CD4-positive, alpha-beta T cell (primary cell): ENCODE data around the gene ENKD1. TPM values are rescaled to one million over a fixed set of nuclear protein-coding genes. Genes with fewer than 3 reads are reported as not detected.

Source experiments
- ATAC-seq: fragments of 200-7000 bp; cut with Tn5 transposase; one replicate; pipeline ENCODE4 v1.10.0; 2022; ENCODE audit warnings: mild to moderate bottlenecking; ENCODE audit not compliant: poor library complexity
- CTCF ChIA-PET: fragments of 350-600 bp; sonication (Branson Sonifier 250); formaldehyde crosslinking; loops from one replicate; lab custom pipeline; 2021; ENCODE audit warnings: antibody characterized with exemption, inconsistent platforms; lab: Charles Lee
- POLR2A ChIA-PET: fragments of 350-600 bp; sonication (Branson Sonifier 250); formaldehyde crosslinking; loops from one replicate; lab custom pipeline; 2021; ENCODE audit warnings: antibody characterized with exemption, inconsistent platforms; lab: Charles Lee
- DNase-seq, 14 experiments: peaks; one replicate each; pipeline ENCODE4 v3.0.0-alpha.2; 2013 to 2020; ENCODE audit warnings: mixed read lengths in 2 of 14
- H3K27ac ChIP-seq, 2 donors: one replicate each; pipeline versions ENCODE4 v1.5.1 to v1.7.0; 2013; ENCODE audit warnings: low read length in 2 of 2, low read depth in 1 of 2, mild to moderate bottlenecking in 1 of 2
- H3K27me3 ChIP-seq, 2 experiments: 1 replicate in 1 of 2; 2 replicates in 1 of 2; pipeline versions ENCODE4 v1.6.1 to v1.7.0; 2013; ENCODE audit warnings: low read length in 2 of 2, control low read depth in 1 of 2, mild to moderate bottlenecking in 1 of 2, moderate library complexity in 1 of 2; ENCODE audit not compliant: insufficient read depth in 2 of 2, control insufficient read depth in 1 of 2
- H3K36me3 ChIP-seq: one replicate; pipeline ENCODE4 v1.6.1; 2013; ENCODE audit warnings: low read length, control low read depth; ENCODE audit not compliant: insufficient read depth
- H3K4me1 ChIP-seq: one replicate; pipeline ENCODE4 v1.6.1; 2013; ENCODE audit warnings: low read length, control low read depth; ENCODE audit not compliant: insufficient read depth
- H3K4me3 ChIP-seq: one replicate; pipeline ENCODE4 v1.5.1; 2013; ENCODE audit warnings: mild to moderate bottlenecking, low read length, moderate library complexity
- H3K9me3 ChIP-seq, 2 experiments: 1 replicate in 1 of 2; 2 replicates in 1 of 2; pipeline versions ENCODE4 v1.6.1 to v1.7.0; 2013; ENCODE audit warnings: low read length in 2 of 2, mild to moderate bottlenecking in 2 of 2, control low read depth in 1 of 2, moderate library complexity in 1 of 2; ENCODE audit not compliant: control insufficient read depth in 1 of 2, insufficient read depth in 1 of 2
- H3K27ac Mint-ChIP-seq: one replicate; pipeline ENCODE4 v1.8.0; 2020; ENCODE audit warnings: mixed read lengths
- H3K27me3 Mint-ChIP-seq: one replicate; pipeline ENCODE4 v1.8.0; 2021; ENCODE audit warnings: mixed read lengths
- H3K36me3 Mint-ChIP-seq: one replicate; pipeline ENCODE4 v1.8.0; 2021; ENCODE audit warnings: low read depth, mixed read lengths
- H3K4me1 Mint-ChIP-seq: one replicate; pipeline ENCODE4 v1.8.0; 2021; ENCODE audit warnings: low read depth, mixed read lengths
- H3K4me3 Mint-ChIP-seq: one replicate; pipeline ENCODE4 v1.8.0; 2020; ENCODE audit warnings: mild to moderate bottlenecking, mixed read lengths
- H3K9me3 Mint-ChIP-seq: one replicate; pipeline ENCODE4 v1.8.0; 2020; ENCODE audit warnings: mixed read lengths
- intact Hi-C, 2 experiments: fragments of 100-400 bp; cut with DNase I in 1 of 2; cut with micrococcal nuclease in 1 of 2; formaldehyde crosslinking; loops; one replicate each; pipeline versions ENCODE4 v1.15.1 to v1.9.0; 2023 to 2025; cut with DNase I, micrococcal nuclease
- total RNA-seq, 174 experiments: library from RNA in 2 of 174; stranded (reverse) in 2 of 174; gene quantifications; one replicate each; pipeline ENCODE4 v1.2.3 and lab custom pipeline; 2021 to 2026
- TF ChIP-seq, protein P1 (sequence below): fragments of 200-600 bp; IDR thresholded peaks from one replicate; pipeline ENCODE4 v1.8.0; 2022; ENCODE audit warnings: antibody characterized with exemption, mild to moderate bottlenecking

The ENKD1 gene
- total RNA-seq, 2 experiments from 2014 or later = 2.0 to 3.5 TPM

DNA sequence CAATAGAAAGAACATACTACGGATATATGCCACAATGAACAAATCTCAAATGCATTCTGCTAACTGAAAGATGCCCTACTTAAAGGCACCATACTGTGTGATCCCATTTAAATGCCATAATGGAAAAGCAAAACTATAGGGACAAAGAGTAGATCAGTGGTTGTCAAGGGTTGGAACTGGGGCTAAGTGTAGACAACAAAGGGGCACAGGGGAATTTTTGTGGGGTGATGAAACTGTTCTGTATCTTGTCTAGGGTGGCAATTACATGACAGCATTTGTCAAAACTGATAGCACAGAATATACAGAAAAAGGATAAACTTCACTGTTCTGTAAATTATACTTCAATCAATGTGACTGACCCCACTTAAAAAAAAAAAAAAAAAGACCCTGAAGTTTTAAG, 34.9 kb upstream of the ENKD1 start:
- Histone ChIP-seq H3K4me3 (no peak overlapping the region), H3K27me3 (no peaks in the 10 kb centered on the region), H3K4me1 (peaks cover 12% of the 10 kb centered on the region), H3K27ac (no peak overlapping the region), H3K36me3 (peaks cover 6% of the 10 kb centered on the region), H3K9me3 (peaks cover 0 to 13% of the 10 kb centered on the region in 2 experiments)
- DNase-seq (no peak), ATAC-seq (no peak)
- Mint-ChIP-seq H3K4me3 (no peak overlapping the region), H3K4me1 (peaks cover 35% of the 10 kb centered on the region), H3K9me3 (no peaks in the 10 kb centered on the region), H3K27ac (no peak overlapping the region), H3K36me3 (peaks cover 5% of the 10 kb centered on the region), H3K27me3 (no peaks in the 10 kb centered on the region)
- CTCF ChIA-PET = no interaction called here
- intact Hi-C loops = no loop called here
- TF ChIP-seq, protein P1, sequence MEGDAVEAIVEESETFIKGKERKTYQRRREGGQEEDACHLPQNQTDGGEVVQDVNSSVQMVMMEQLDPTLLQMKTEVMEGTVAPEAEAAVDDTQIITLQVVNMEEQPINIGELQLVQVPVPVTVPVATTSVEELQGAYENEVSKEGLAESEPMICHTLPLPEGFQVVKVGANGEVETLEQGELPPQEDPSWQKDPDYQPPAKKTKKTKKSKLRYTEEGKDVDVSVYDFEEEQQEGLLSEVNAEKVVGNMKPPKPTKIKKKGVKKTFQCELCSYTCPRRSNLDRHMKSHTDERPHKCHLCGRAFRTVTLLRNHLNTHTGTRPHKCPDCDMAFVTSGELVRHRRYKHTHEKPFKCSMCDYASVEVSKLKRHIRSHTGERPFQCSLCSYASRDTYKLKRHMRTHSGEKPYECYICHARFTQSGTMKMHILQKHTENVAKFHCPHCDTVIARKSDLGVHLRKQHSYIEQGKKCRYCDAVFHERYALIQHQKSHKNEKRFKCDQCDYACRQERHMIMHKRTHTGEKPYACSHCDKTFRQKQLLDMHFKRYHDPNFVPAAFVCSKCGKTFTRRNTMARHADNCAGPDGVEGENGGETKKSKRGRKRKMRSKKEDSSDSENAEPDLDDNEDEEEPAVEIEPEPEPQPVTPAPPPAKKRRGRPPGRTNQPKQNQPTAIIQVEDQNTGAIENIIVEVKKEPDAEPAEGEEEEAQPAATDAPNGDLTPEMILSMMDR = no peak
- POLR2A ChIA-PET = no interaction called here

DNA sequence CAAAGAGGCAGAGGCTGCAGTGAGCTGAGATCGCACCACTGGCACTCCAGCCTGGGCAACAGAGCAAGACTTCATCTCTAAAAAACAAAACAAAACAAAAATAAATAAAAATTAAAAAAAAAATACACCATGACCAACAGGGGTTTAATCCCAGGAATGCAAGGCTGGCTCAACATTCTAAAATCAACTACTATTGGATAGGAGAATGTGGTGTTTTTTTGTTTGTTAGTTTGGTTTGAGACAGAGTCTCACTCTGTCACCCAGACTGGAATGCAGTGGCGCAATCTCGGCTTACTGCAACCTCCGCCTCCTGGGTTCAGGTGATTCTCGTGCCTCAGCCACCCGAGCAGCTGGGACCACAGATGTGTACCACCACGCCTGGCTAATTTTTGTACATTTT, 32.7 kb upstream of the ENKD1 start:
- TF ChIP-seq, protein P1 = no peak
- DNase-seq = no peak
- no peaks in the 10 kb centered on the region for H3K27me3 ChIP-seq
- H3K27me3 Mint-ChIP-seq = no peaks in the 10 kb centered on the region
- peaks cover 6% of the 10 kb centered on the region for H3K36me3 ChIP-seq
- CTCF ChIA-PET = no interaction called here
- intact Hi-C loops = no loop called here
- H3K27ac Mint-ChIP-seq = no peak overlapping the region
- peaks cover 12% of the 10 kb centered on the region for H3K4me1 ChIP-seq
- no peak for ATAC-seq
- no peak overlapping the region for H3K27ac ChIP-seq
- no peaks in the 10 kb centered on the region for H3K9me3 Mint-ChIP-seq
- peaks cover 26% of the 10 kb centered on the region for H3K4me1 Mint-ChIP-seq
- H3K36me3 Mint-ChIP-seq = peaks cover 5% of the 10 kb centered on the region
- no peak overlapping the region for H3K4me3 Mint-ChIP-seq
- POLR2A ChIA-PET = no interaction called here
- H3K9me3 ChIP-seq = peaks cover 0 to 13% of the 10 kb centered on the region in 2 experiments
- H3K4me3 ChIP-seq = no peak overlapping the region

DNA sequence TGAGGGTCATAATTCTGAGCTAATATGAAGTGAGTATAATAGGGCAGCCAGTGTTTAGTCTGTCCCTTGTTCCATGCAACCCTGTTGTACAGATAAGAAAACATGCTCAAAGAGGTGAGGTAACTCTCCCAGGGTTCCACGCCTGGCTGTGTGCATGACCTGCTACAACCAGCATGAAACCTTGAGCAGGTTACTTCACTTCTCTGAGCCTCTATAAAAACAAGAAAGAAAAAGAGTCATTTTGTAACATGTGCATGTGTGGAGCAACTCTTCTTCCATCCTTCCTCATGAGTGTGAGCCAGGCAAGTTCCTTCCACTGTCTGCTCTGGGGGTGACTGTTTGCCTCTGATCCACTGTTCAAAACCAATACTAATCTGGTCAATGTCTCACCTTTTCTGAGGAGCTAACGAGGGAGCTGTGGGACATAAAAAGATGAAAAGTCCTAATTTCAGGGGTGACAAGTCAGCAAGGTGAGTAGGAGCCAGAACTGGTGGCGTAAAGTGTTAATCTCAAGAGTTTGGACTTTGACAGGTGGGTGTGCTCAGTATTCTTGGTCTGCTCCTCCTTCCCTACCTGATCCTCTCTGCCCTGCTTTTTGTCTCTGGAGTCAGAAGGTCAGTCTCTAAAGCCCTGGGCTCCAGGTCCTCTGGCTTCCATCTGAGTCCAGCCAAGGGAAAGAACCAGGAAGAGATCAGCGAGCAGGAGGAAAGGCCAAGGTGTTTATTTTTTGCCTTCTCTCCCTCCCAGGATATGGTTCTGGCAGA, 31.1 kb upstream of the ENKD1 start:
- Histone ChIP-seq H3K27ac (no peak overlapping the region), H3K4me3 (no peak overlapping the region), H3K27me3 (no peaks in the 10 kb centered on the region), H3K4me1 (no peaks in the 10 kb centered on the region), H3K9me3 (peaks cover 0 to 13% of the 10 kb centered on the region in 2 experiments), H3K36me3 (peaks cover 6% of the 10 kb centered on the region)
- ChIA-PET CTCF (no interaction called here), POLR2A (no interaction called here)
- TF ChIP-seq, protein P1 = no peak
- H3K9me3 Mint-ChIP-seq = no peaks in the 10 kb centered on the region
- H3K4me3 Mint-ChIP-seq = no peak overlapping the region
- H3K36me3 Mint-ChIP-seq = peaks cover 5% of the 10 kb centered on the region
- DNase-seq = no peak
- H3K4me1 Mint-ChIP-seq = peaks cover 15% of the 10 kb centered on the region
- no peaks in the 10 kb centered on the region for H3K27me3 Mint-ChIP-seq
- H3K27ac Mint-ChIP-seq = no peak overlapping the region
- intact Hi-C loops = no loop called here
- no peak for ATAC-seq
